GM12878 (cell line): ENCODE data around the gene THOC1. TPM values are rescaled to one million over a fixed set of nuclear protein-coding genes. Genes with fewer than 3 reads are reported as not detected.
"Not testable (repeated sequence)": the region's sequence is repeated elsewhere in the genome, so short reads cannot be mapped to it uniquely, and the experiment has no call there.

Experiments
- ATAC-seq: fragments of 200-7000 bp; cut with Tn5 transposase; 3 replicates; pipeline ENCODE4 v1.9.1; 2020; ENCODE audit warnings: mild to moderate bottlenecking, moderate library complexity
- BruUV-seq: library from RNA; stranded (reverse); fragments of 400-500 nt; replicated peaks from 2 replicates; lab custom pipeline; 2021; lab: Mats Ljungman, UMichigan
- CTCF ChIA-PET: fragments of 300-600 bp; sonication (Branson Sonifier 250); formaldehyde crosslinking; extraction: SDS; loops from one replicate; lab custom pipeline; 2021; ENCODE audit warnings: inconsistent platforms; lab: Yijun Ruan, JAX
- POLR2A ChIA-PET: fragments of 350-600 bp; formaldehyde crosslinking; extraction: SDS; loops from one replicate; lab custom pipeline; 2021; ENCODE audit warnings: inconsistent platforms; lab: Charles Lee
- RAD21 ChIA-PET: fragments of 300-600 bp; sonication (Branson Sonifier 250); formaldehyde crosslinking; loops from one replicate; lab custom pipeline; 2023; ENCODE audit warnings: antibody characterized with exemption; ENCODE audit not compliant: unreplicated experiment; lab: Charles Lee
- SMC1A ChIA-PET: fragments of 300-600 bp; sonication (Branson Sonifier 250); formaldehyde crosslinking; loops from one replicate; lab custom pipeline; 2023; ENCODE audit not compliant: unreplicated experiment, uncharacterized antibody; lab: Charles Lee
- DNase-seq: peaks from one replicate; pipeline ENCODE4 v3.0.0-alpha.2; 2011; ENCODE audit warnings: low read depth, low spot score
- FAIRE-seq: peaks from 3 replicates; lab custom pipeline; 2011; peaks lifted over from hg19 to GRCh38; lab: Jason Lieb, UNC
- H2AFZ ChIP-seq: 2 replicates; pipeline ENCODE4 v1.6.0; 2011; ENCODE audit warnings: low read depth, low read length, control low read depth; ENCODE audit not compliant: control insufficient read depth
- H3K27ac ChIP-seq: 2 replicates; pipeline ENCODE4 v1.5.1; 2011; ENCODE audit warnings: control low read depth; ENCODE audit not compliant: control insufficient read depth, insufficient read depth
- H3K27me3 ChIP-seq, 2 experiments: replicated peaks in 1 of 2; 2 replicates each; pipeline versions ENCODE4 v1.6.0 to v1.6.1; 2011; ENCODE audit warnings: low read length in 1 of 2; ENCODE audit not compliant: control insufficient read depth in 2 of 2, insufficient read depth in 2 of 2
- H3K36me3 ChIP-seq, 2 experiments: 2 replicates each; pipeline ENCODE4 v1.5.1; 2011; ENCODE audit warnings: low read length in 1 of 2; ENCODE audit not compliant: control insufficient read depth in 2 of 2, insufficient read depth in 2 of 2
- H3K4me1 ChIP-seq: 2 replicates; pipeline ENCODE4 v1.6.1; 2011; ENCODE audit warnings: mild to moderate bottlenecking, low read length, moderate library complexity, mixed read lengths; ENCODE audit not compliant: control insufficient read depth, insufficient read depth
- H3K4me2 ChIP-seq: 2 replicates; pipeline ENCODE4 v1.6.0; 2011; ENCODE audit warnings: control low read depth; ENCODE audit not compliant: control insufficient read depth, insufficient read depth
- H3K4me3 ChIP-seq: fragments of 200-600 bp; sonication (generic); 2 replicates; pipeline ENCODE4 v1.5.1; 2016
- H3K79me2 ChIP-seq: 2 replicates; pipeline ENCODE4 v1.6.0; 2011; ENCODE audit warnings: low read length; ENCODE audit not compliant: control insufficient read depth, insufficient read depth
- H3K9ac ChIP-seq: 2 replicates; pipeline ENCODE4 v1.8.0; 2011; ENCODE audit warnings: low read length, control low read depth, mixed read lengths; ENCODE audit not compliant: control insufficient read depth, insufficient read depth
- H3K9me3 ChIP-seq: replicated peaks from 3 replicates; pipeline ENCODE4 v1.5.1; 2011; ENCODE audit warnings: mild to moderate bottlenecking, low read length; ENCODE audit not compliant: control insufficient read depth, insufficient read depth
- H4K20me1 ChIP-seq: 2 replicates; pipeline ENCODE4 v1.6.0; 2011; ENCODE audit not compliant: control insufficient read depth, insufficient read depth
- CHD1 ChIP-seq: IDR thresholded peaks from 2 replicates; pipeline ENCODE4 v1.6.1; 2012; ENCODE audit warnings: low read depth, low read length, improper control_type of control experiment
- NFYA ChIP-seq: IDR thresholded peaks from 2 replicates; pipeline ENCODE4 v1.6.1; 2011; ENCODE audit warnings: low read depth, mild to moderate bottlenecking, low read length, improper control_type of control experiment, borderline replicate concordance
- NR2F1 ChIP-seq: fragments of 450-650 bp; conservative IDR thresholded peaks from 2 replicates; pipeline ENCODE4 v1.6.1; 2017; ENCODE audit warnings: mild to moderate bottlenecking
- RAD21 ChIP-seq: IDR thresholded peaks from 2 replicates; pipeline ENCODE4 v1.6.1; 2011; ENCODE audit warnings: mild to moderate bottlenecking, low read depth, low read length, moderate library complexity; ENCODE audit not compliant: insufficient read depth
- RELA ChIP-seq: fragments of 450-650 bp; IDR thresholded peaks from 2 replicates; pipeline ENCODE4 v1.8.0; 2014; ENCODE audit warnings: borderline replicate concordance; ENCODE audit not compliant: partially characterized antibody
- RUNX3 ChIP-seq: IDR thresholded peaks from 2 replicates; pipeline ENCODE4 v1.6.1; 2012; ENCODE audit warnings: low read length, inconsistent platforms
- SMARCA5 ChIP-seq: fragments of 450-650 bp; IDR thresholded peaks from 2 replicates; pipeline ENCODE4 v1.6.1; 2017; ENCODE audit warnings: mild to moderate bottlenecking
- USF1 ChIP-seq: IDR thresholded peaks from 2 replicates; pipeline ENCODE4 v1.6.1; 2011; ENCODE audit warnings: borderline replicate concordance, low read depth, mild to moderate bottlenecking, moderate library complexity, mixed read lengths, low read length; ENCODE audit not compliant: insufficient read depth; ENCODE audit errors: extremely low read length
- ZBTB40 ChIP-seq: fragments of 450-650 bp; IDR thresholded peaks from 2 replicates; pipeline ENCODE4 v1.6.1; 2016; ENCODE audit warnings: mild to moderate bottlenecking, moderate library complexity, borderline replicate concordance
- WGBS: methylation state at CpG from one replicate; pipeline ENCODE4 v1.1.6; 2016; ENCODE audit warnings: low lambda C conversion rate; ENCODE audit not compliant: insufficient replicate concordance, insufficient coverage; ENCODE audit errors: missing lambda C conversion rate; 5-methylcytosine and 5-hydroxymethylcytosine counted together
- in situ Hi-C: fragments of 300-500 bp; cut with MboI; formaldehyde crosslinking; loops from 9 replicates; pipeline ENCODE4 v1.14.3; 2018; ENCODE audit warnings: mixed read lengths
- intact Hi-C: fragments of 100-400 bp; cut with micrococcal nuclease; formaldehyde crosslinking; loops from one replicate; pipeline ENCODE4 v1.14.2; 2022; ENCODE audit not compliant: unreplicated experiment
- polyA plus RNA-seq, 11 experiments: library from polyadenylated mRNA; depleted of rRNA in 4 of 11; unstranded in 6 of 11; stranded (reverse) in 5 of 11; fragments of >200 nt; fragmentation: Nextera tagmentation in 4 of 11; fragmentation: Illumina TruSeq in 1 of 11; extraction: Ambion mirVana in 4 of 11; extraction: Trizol in 1 of 11; gene quantifications; 1 replicate in 1 of 11; 2 replicates in 10 of 11; pipeline versions ENCODE4 v1.2.1 to v1.2.3, GENCODE V29; 2011 to 2016; ENCODE audit warnings: inconsistent platforms in 2 of 11, missing spikeins in 2 of 11, low read depth in 1 of 11
- total RNA-seq, 4 experiments: library from RNA; depleted of rRNA in 3 of 4; stranded (reverse); fragments of >200 nt in 3 of 4; fragmentation: Illumina TruSeq in 1 of 4; extraction: Trizol in 1 of 4; gene quantifications; 2 replicates each; pipeline versions ENCODE4 v1.2.1 to v1.2.3, GENCODE V29; 2013 to 2021

THOC1 gene
- total and polyA plus RNA-seq, 10 of the 15 experiments (the other 5 are each of a cell fraction or from before 2014, with no cell fraction given), result 32.8 to 99.8 (median 49.0) TPM

- H3K4me3 ChIP-seq, ATAC-seq, H3K4me2 ChIP-seq, RAD21 ChIA-PET, H3K36me3 ChIP-seq, H4K20me1 ChIP-seq, H3K4me1 ChIP-seq, H3K27me3 ChIP-seq, H3K27ac ChIP-seq, POLR2A ChIA-PET, BruUV-seq, DNase-seq, H3K9me3 ChIP-seq, H2AFZ ChIP-seq, H3K79me2 ChIP-seq, FAIRE-seq, H3K9ac ChIP-seq, CTCF ChIA-PET: not testable (repeated sequence)
- 45% methylated on average over 4 of the region's 4 CpGs for WGBS
- SMC1A ChIA-PET, result interaction anchor here (0.8 kb wide), 1 partner anchor 123 kb away, joined by 3 read pairs; no protein-coding TSS in a partner anchor
- in situ Hi-C loops, result loop anchor here (10.0 kb wide), 1 partner anchor 325 kb away; no protein-coding TSS in a partner anchor
- intact Hi-C loops, result loop anchor here (5.0 kb wide), 1 partner anchor 327 kb away; no protein-coding TSS in a partner anchor
These were observed 22.1 kb upstream of the THOC1 start for GRCh38 chr18:289970-290369.

GRCh38 chr18:289026-289425 lies 21.2 kb upstream of the THOC1 start:
- FAIRE-seq (no peak), DNase-seq (no peak), ATAC-seq (no peak)
- POLR2A ChIA-PET, result no interaction called here
- H3K9me3 ChIP-seq, result no peaks in the 10 kb centered on the region
- H3K4me3 ChIP-seq, result no peak overlapping the region
- TF ChIP-seq ZBTB40, result no peak
- TF ChIP-seq CHD1, result no peak
- TF ChIP-seq RELA, result no peak
- TF ChIP-seq RAD21, result no peak
- TF ChIP-seq NR2F1, result no peak
- no peak for TF ChIP-seq RUNX3
- TF ChIP-seq USF1, result no peak
- TF ChIP-seq SMARCA5, result no peak
- TF ChIP-seq NFYA, result no peak
- intact Hi-C loops (no loop called here), in situ Hi-C loops (loop anchor here (10.0 kb wide), 1 partner anchor 326 kb away; no protein-coding TSS in a partner anchor)
- 94% methylated on average over 1 of the region's 1 CpG for WGBS
- H4K20me1 ChIP-seq, result no peaks in the 10 kb centered on the region
- no peak overlapping the region for H3K27ac ChIP-seq
- H3K79me2 ChIP-seq, result no peaks in the 10 kb centered on the region
- no TSS peak for BruUV-seq
- SMC1A ChIA-PET, result no interaction called here
- RAD21 ChIA-PET, result no interaction called here
- CTCF ChIA-PET, result interaction anchor here (0.6 to 1.0 kb wide), 3 partner anchors 189 to 542 kb away, joined by 3 read pairs; no protein-coding TSS in a partner anchor
- H3K9ac ChIP-seq, result no peak overlapping the region
- H3K4me2 ChIP-seq, result no peak overlapping the region
- no peaks in the 10 kb centered on the region for H3K4me1 ChIP-seq
- H2AFZ ChIP-seq, result no peak overlapping the region
- H3K27me3 ChIP-seq, result no peaks in the 10 kb centered on the region
- no peaks in the 10 kb centered on the region for H3K36me3 ChIP-seq
